Stimulated activated CD8-positive, alpha-beta memory T cell treated with anti-CD3 and anti-CD28 coated beads, Interleukin-15, amount 100 ng/mL, for 1 hour (primary cell): ENCODE data around the gene GPAT3.
"Not testable (repeated sequence)": the region's sequence is repeated elsewhere in the genome, so short reads cannot be mapped to it uniquely, and the experiment has no call there.

ENCODE experiments used
- DNase-seq: peaks from one replicate; pipeline ENCODE4 v3.0.0-alpha.2; 2020; ENCODE audit warnings: low read depth

Gene GPAT3

GRCh38 chr4:83604321-83604720 lies 68.4 kb downstream of the GPAT3 start:
- DNase-seq, result no peak

- DNase-seq, result no peak
Observed at GRCh38 chr4:83605210-83605609, 69.3 kb downstream of the GPAT3 start.

GRCh38 chr4:83605744-83606172 lies 69.8 kb downstream of the GPAT3 start:
- no peak for DNase-seq

GRCh38 chr4:83606460-83606859 lies 70.6 kb downstream of the GPAT3 start:
- no peak for DNase-seq

GRCh38 chr4:83606898-83607297 lies 71.0 kb downstream of the GPAT3 start:
- DNase-seq, result no peak

GRCh38 chr4:83609365-83609764 lies 73.5 kb downstream of the GPAT3 start:
- DNase-seq, result no peak

- DNase-seq, result no peak
Observed at GRCh38 chr4:83610729-83611128, 74.8 kb downstream of the GPAT3 start.

- DNase-seq, result no peak
Observed at GRCh38 chr4:83613023-83613422, 77.1 kb downstream of the GPAT3 start.

- no peak for DNase-seq
Observed at GRCh38 chr4:83613994-83614393, 78.1 kb downstream of the GPAT3 start.

- DNase-seq, result no peak
Observed at GRCh38 chr4:83616252-83616651, 80.3 kb downstream of the GPAT3 start.

GRCh38 chr4:83617371-83618035 lies 81.6 kb downstream of the GPAT3 start:
- DNase-seq, result no peak

- DNase-seq, result no peak
Observed at GRCh38 chr4:83618431-83618830, 82.5 kb downstream of the GPAT3 start.

GRCh38 chr4:83618991-83619645 lies 83.2 kb downstream of the GPAT3 start:
- no peak for DNase-seq

- not testable (repeated sequence) for DNase-seq
Observed at GRCh38 chr4:83622127-83622526, 86.2 kb downstream of the GPAT3 start.

- DNase-seq, result no peak
Observed at GRCh38 chr4:83625821-83626220, 89.9 kb downstream of the GPAT3 start.

- no peak for DNase-seq
Observed at GRCh38 chr4:83626245-83626836, 90.4 kb downstream of the GPAT3 start.

- no peak for DNase-seq
Observed at GRCh38 chr4:83629945-83630721, 94.2 kb downstream of the GPAT3 start.

GRCh38 chr4:83631066-83631465 lies 95.2 kb downstream of the GPAT3 start:
- DNase-seq, result no peak

GRCh38 chr4:83636930-83637329 lies 101.0 kb downstream of the GPAT3 start:
- no peak for DNase-seq

GRCh38 chr4:83639849-83640493 lies 104.1 kb downstream of the GPAT3 start:
- DNase-seq, result peak; percentile 37

- DNase-seq, result no peak
Observed at GRCh38 chr4:83643036-83643435, 107.1 kb downstream of the GPAT3 start.
